Measurements from ENCODE around the gene NTM. TPM values are rescaled to one million over a fixed set of nuclear protein-coding genes. Genes with fewer than 3 reads are reported as not detected.

The NTM gene
- total RNA-seq, 1 experiment from 2014 or later, result 9.9 TPM

DNA sequence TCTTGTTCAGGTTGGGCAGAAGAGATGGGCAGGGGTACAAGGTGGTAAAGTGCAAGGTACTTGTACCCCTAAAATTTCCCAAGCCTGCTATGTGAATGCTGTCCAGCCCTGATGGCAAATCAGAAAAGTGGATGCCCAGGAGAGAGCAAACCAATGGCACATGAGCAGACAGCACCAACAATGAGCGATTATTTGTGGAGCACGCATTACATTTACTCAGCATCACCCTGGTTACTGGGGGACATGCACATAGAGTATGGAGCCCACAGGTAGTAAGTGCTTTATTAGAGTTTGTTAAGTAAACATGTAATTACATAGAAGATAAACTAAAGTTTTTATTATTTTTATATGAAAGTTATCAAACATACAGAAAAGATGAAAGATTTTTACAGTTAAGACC is 165.7 kb downstream of the NTM start:
- H3K27ac Mint-ChIP-seq, result no peak overlapping the region

More for the DNA sequence above, 165.7 kb downstream of the NTM start:
- no peaks in the 10 kb centered on the region for H3K79me1 ChIP-seq (ENCODE audit: insufficient read depth, low read depth, low read length, poor library complexity, severe bottlenecking)
- H2BK120ac ChIP-seq (ENCODE audit: low read depth, low read length, poor library complexity, severe bottlenecking), result no peak overlapping the region
- no peaks in the 10 kb centered on the region for H4K20me1 ChIP-seq (ENCODE audit: control insufficient read depth, insufficient read depth, insufficient read length)
- no peak overlapping the region for H3K56ac ChIP-seq (ENCODE audit: insufficient read length, low read depth, low read length)
- H3K4me1 Mint-ChIP-seq, result peaks cover 6 to 10% of the 10 kb centered on the region in 2 experiments
- TF ChIP-seq, protein P1, sequence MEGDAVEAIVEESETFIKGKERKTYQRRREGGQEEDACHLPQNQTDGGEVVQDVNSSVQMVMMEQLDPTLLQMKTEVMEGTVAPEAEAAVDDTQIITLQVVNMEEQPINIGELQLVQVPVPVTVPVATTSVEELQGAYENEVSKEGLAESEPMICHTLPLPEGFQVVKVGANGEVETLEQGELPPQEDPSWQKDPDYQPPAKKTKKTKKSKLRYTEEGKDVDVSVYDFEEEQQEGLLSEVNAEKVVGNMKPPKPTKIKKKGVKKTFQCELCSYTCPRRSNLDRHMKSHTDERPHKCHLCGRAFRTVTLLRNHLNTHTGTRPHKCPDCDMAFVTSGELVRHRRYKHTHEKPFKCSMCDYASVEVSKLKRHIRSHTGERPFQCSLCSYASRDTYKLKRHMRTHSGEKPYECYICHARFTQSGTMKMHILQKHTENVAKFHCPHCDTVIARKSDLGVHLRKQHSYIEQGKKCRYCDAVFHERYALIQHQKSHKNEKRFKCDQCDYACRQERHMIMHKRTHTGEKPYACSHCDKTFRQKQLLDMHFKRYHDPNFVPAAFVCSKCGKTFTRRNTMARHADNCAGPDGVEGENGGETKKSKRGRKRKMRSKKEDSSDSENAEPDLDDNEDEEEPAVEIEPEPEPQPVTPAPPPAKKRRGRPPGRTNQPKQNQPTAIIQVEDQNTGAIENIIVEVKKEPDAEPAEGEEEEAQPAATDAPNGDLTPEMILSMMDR (conservative IDR thresholded peaks at IDR 0.05), result no peak
- H2BK12ac ChIP-seq (ENCODE audit: insufficient read length, low read depth, low read length), result no peak overlapping the region
- H3K27ac ChIP-seq (ENCODE audit: insufficient read length, low read depth, low read length), result no peak overlapping the region
- H3K27me3 ChIP-seq (ENCODE audit: insufficient read depth, low read length), result no peaks in the 10 kb centered on the region
- no peaks in the 10 kb centered on the region for H3K4me1 ChIP-seq (ENCODE audit: insufficient read depth, low read length)
- no peaks in the 10 kb centered on the region for H3K9me3 ChIP-seq (ENCODE audit: control insufficient read depth, low read depth, low read length)
- H3K9ac ChIP-seq (ENCODE audit: extremely low read depth, insufficient read length, low read length), result no peak overlapping the region
- no peak overlapping the region for H2BK20ac ChIP-seq (ENCODE audit: low read depth, low read length, poor library complexity, severe bottlenecking)
- H3K18ac ChIP-seq (ENCODE audit: insufficient read length, low read depth, low read length), result no peak overlapping the region
- H2BK15ac ChIP-seq (ENCODE audit: low read depth, low read length), result no peak overlapping the region
- peaks cover 2% of the 10 kb centered on the region for H3K27me3 Mint-ChIP-seq (ENCODE audit: low read depth)
- DNase-seq, result no peak
- H2AK5ac ChIP-seq (ENCODE audit: insufficient read length, low read length), result no peak overlapping the region
- no peak overlapping the region for H3K4me2 ChIP-seq (ENCODE audit: insufficient read depth, insufficient read length, low read length)
- H3K36me3 Mint-ChIP-seq (ENCODE audit: insufficient read depth in 1 of 3, low read depth in 3 of 3), result peaks cover 0 to 6% (median 3%) of the 10 kb centered on the region in 3 experiments; a peak in 3 of 7 replicates
- no peak overlapping the region for H4K5ac ChIP-seq (ENCODE audit: insufficient read length, low read depth, low read length)
- H3K4ac ChIP-seq (ENCODE audit: low read depth, low read length), result no peak overlapping the region
- H3K79me2 ChIP-seq (ENCODE audit: insufficient read depth, low read length), result no peaks in the 10 kb centered on the region; the same call in 1 of the 2 replicates
- H4K91ac ChIP-seq (ENCODE audit: insufficient read length, low read depth, low read length), result no peak overlapping the region
- no peaks in the 10 kb centered on the region for H3K23me2 ChIP-seq (ENCODE audit: insufficient read length, low read depth, low read length, poor library complexity, severe bottlenecking)
- H3T11ph ChIP-seq (ENCODE audit: low read length), result no peak overlapping the region
- H3K9me3 Mint-ChIP-seq, result no peaks in the 10 kb centered on the region; a peak in 2 of 5 replicates
- no peak overlapping the region for H4K8ac ChIP-seq (replicated peaks; ENCODE audit: insufficient read length, low read depth, low read length)
- H3K4me3 Mint-ChIP-seq, result no peak overlapping the region; a peak in 1 of 5 replicates
- no peak overlapping the region for H3K14ac ChIP-seq (ENCODE audit: insufficient read depth, low read length)
- H3K23ac ChIP-seq (ENCODE audit: insufficient read length, low read depth, low read length), result no peak overlapping the region
- whole genome bisulfite sequencing (ENCODE audit: extremely low coverage, insufficient read length, low lambda C conversion rate), result no CpG with 5 or more reads among the region's 2 CpGs
- H2AFZ ChIP-seq (ENCODE audit: low read length), result no peak overlapping the region
- H2BK5ac ChIP-seq (ENCODE audit: insufficient read length, low read length), result no peak overlapping the region
